ENCODE measurements around the gene HELZ2. TPM values are rescaled to one million over a fixed set of nuclear protein-coding genes. Genes with fewer than 3 reads are reported as not detected.
A peak's percentile ranks its signal among the peaks of the same experiment; 100 is the strongest.

The HELZ2 gene
- total and polyA plus RNA-seq, 2 donors (not counting 1 experiment from before 2014, with no cell fraction given) = 36.3 to 52.6 TPM

DNA sequence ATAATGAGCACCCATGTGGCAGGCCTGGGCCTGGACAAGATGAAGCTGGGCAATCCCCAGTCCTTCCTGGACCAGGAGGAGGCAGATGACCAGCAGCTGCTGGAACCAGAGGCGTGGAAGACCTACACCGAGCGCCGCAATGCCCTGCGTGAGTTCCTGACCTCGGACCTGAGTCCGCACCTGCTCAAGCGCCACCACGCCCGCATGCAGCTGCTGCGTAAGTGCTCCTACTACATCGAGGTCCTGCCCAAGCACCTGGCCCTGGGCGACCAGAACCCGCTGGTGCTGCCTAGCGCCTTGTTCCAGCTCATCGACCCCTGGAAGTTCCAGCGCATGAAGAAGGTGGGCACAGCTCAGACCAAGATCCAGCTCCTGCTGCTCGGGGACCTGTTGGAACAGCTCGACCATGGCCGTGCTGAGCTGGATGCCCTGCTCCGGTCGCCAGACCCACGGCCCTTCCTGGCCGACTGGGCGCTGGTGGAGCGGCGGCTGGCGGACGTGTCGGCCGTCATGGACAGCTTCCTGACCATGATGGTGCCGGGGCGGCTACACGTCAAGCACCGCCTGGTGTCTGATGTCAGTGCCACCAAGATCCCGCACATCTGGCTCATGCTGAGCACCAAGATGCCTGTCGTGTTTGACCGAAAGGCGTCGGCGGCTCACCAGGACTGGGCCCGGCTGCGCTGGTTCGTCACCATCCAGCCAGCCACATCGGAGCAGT is 18.2 kb downstream of the HELZ2 start:
- H4K20me1 ChIP-seq (ENCODE audit: control insufficient read depth, insufficient read depth, low read length, poor library complexity, severe bottlenecking) = peaks cover 18% of the 10 kb centered on the region
- Mint-ChIP-seq H3K9me3 (ENCODE audit: insufficient read depth) (no peaks in the 10 kb centered on the region), H3K27ac (no peak overlapping the region), H3K27me3 (no peaks in the 10 kb centered on the region), H3K4me3 (no peak overlapping the region), H3K4me1 (peaks cover 37% of the 10 kb centered on the region)
- peaks cover 29 to 45% of the 10 kb centered on the region in 2 donors for H3K4me1 ChIP-seq (ENCODE audit: control insufficient read depth in 2 of 2, insufficient read depth in 2 of 2, low read length in 2 of 2)
- intact Hi-C loops (cut with micrococcal nuclease) = no loop called here
- no peaks in the 10 kb centered on the region for H3K79me2 ChIP-seq (ENCODE audit: control insufficient read depth, insufficient read depth, low read length)
- no peak overlapping the region for H3K4me3 ChIP-seq (ENCODE audit: control extremely low read depth in 1 of 5, extremely low read depth in 1 of 5, insufficient read depth in 1 of 5, low read depth in 2 of 5, low read length in 4 of 5)
- H3K27me3 ChIP-seq (replicated peaks in 1 of 4; ENCODE audit: control extremely low read depth in 1 of 4, control insufficient read depth in 3 of 4, insufficient read depth in 4 of 4, low read length in 3 of 4) = no peaks in the 10 kb centered on the region
- peak overlapping the region; percentile 92 for H3K4me2 ChIP-seq (replicated peaks; ENCODE audit: low read depth, low read length, poor library complexity, severe bottlenecking)
- peaks cover 0 to 14% of the 10 kb centered on the region in 2 experiments for H3K36me3 ChIP-seq (replicated peaks in 1 of 2; ENCODE audit: control extremely low read depth in 1 of 2, control insufficient read depth in 1 of 2, extremely low read depth in 1 of 2, insufficient read depth in 2 of 2, low read length in 1 of 2)
- ATAC-seq (ENCODE audit: low read depth) = no peak
- H3K27ac ChIP-seq (ENCODE audit: low read length in 2 of 2) = no peak overlapping the region
- H2AFZ ChIP-seq (ENCODE audit: insufficient read depth, low read depth, low read length, poor library complexity, severe bottlenecking) = no peak overlapping the region
- DNase-seq = no peak
- 92% methylated on average over 45 of the region's 45 CpGs for WGBS (ENCODE audit: insufficient coverage)
- ChIA-PET CTCF (interaction anchor here (1.9 to 2.5 kb wide), 2 partner anchors 12 to 18 kb away, joined by 7 to 16 read pairs; partner anchors contain the start of gene PTK6), POLR2A (interaction anchor here (0.8 to 2.6 kb wide), 2 partner anchors 12 to 35 kb away, joined by 3 to 16 read pairs; partner anchors contain the start of gene PPDPF)
- H3K9me3 ChIP-seq (ENCODE audit: control extremely low read depth in 1 of 3, control insufficient read depth in 2 of 3, insufficient read depth in 1 of 3, low read length in 2 of 3) = peaks cover 0 to 11% (median 0%) of the 10 kb centered on the region in 3 donors
- no peak overlapping the region for H3K9ac ChIP-seq (ENCODE audit: low read length)
- TF ChIP-seq, protein P1, sequence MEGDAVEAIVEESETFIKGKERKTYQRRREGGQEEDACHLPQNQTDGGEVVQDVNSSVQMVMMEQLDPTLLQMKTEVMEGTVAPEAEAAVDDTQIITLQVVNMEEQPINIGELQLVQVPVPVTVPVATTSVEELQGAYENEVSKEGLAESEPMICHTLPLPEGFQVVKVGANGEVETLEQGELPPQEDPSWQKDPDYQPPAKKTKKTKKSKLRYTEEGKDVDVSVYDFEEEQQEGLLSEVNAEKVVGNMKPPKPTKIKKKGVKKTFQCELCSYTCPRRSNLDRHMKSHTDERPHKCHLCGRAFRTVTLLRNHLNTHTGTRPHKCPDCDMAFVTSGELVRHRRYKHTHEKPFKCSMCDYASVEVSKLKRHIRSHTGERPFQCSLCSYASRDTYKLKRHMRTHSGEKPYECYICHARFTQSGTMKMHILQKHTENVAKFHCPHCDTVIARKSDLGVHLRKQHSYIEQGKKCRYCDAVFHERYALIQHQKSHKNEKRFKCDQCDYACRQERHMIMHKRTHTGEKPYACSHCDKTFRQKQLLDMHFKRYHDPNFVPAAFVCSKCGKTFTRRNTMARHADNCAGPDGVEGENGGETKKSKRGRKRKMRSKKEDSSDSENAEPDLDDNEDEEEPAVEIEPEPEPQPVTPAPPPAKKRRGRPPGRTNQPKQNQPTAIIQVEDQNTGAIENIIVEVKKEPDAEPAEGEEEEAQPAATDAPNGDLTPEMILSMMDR (IDR thresholded peaks at IDR 0.05) = no peak
